Measurements from ENCODE around the gene OSBPL9.

DNA sequence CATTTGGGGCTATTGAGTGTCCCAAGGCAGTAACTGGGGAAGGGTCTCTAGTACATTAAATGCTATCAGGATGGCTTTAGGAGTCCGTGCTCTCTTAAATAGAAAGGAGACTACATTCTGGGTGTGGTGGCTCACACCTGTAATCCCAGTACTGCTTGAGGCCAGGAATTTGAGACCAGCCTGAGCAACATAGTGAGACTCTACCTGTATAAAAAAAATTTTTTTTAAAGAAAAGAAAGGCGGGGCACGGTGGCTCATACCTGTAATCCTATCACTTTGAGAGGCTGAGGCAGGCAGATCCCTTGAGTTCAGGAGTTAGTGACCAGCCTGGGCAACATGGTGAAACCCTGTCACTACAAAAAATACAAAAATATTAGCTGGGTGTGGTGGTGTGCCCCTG lies 21.5 kb downstream of the OSBPL9 start:
- TF ChIP-seq, protein P1, sequence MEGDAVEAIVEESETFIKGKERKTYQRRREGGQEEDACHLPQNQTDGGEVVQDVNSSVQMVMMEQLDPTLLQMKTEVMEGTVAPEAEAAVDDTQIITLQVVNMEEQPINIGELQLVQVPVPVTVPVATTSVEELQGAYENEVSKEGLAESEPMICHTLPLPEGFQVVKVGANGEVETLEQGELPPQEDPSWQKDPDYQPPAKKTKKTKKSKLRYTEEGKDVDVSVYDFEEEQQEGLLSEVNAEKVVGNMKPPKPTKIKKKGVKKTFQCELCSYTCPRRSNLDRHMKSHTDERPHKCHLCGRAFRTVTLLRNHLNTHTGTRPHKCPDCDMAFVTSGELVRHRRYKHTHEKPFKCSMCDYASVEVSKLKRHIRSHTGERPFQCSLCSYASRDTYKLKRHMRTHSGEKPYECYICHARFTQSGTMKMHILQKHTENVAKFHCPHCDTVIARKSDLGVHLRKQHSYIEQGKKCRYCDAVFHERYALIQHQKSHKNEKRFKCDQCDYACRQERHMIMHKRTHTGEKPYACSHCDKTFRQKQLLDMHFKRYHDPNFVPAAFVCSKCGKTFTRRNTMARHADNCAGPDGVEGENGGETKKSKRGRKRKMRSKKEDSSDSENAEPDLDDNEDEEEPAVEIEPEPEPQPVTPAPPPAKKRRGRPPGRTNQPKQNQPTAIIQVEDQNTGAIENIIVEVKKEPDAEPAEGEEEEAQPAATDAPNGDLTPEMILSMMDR (IDR thresholded peaks at IDR 0.05; ENCODE audit: poor library complexity) = no peak
- no peak for TF ChIP-seq EZH2phosphoT487 (IDR thresholded peaks at IDR 0.05; ENCODE audit: low read depth, severe bottlenecking, unreplicated experiment)
